Stimulated activated CD4-positive, alpha-beta T cell treated with anti-CD3 and anti-CD28 coated beads, TNF-alpha, amount 100 ng/mL, for 4 hours (primary cell): ENCODE measurements around the gene CD2.
A peak's percentile ranks its signal among the peaks of the same experiment; 100 is the strongest.

Experiments used
- DNase-seq, 3 experiments: peaks; one replicate each; pipeline ENCODE4 v3.0.0-alpha.2; 2020; ENCODE audit warnings: low read depth in 3 of 3

Gene CD2

GRCh38 chr1:116760487-116760886 lies 6.3 kb downstream of the CD2 start:
- no peak for DNase-seq

- DNase-seq: no peak
Measured at GRCh38 chr1:116760996-116761665, 6.9 kb downstream of the CD2 start.

- no peak for DNase-seq
Measured at GRCh38 chr1:116762281-116762680, 8.1 kb downstream of the CD2 start.

GRCh38 chr1:116762781-116763115 lies 8.5 kb downstream of the CD2 start:
- no peak for DNase-seq

- DNase-seq: no peak
Measured at GRCh38 chr1:116763116-116763786, 9.0 kb downstream of the CD2 start.

GRCh38 chr1:116763787-116764465 lies 9.7 kb downstream of the CD2 start:
- no peak for DNase-seq

- DNase-seq: no peak
Measured at GRCh38 chr1:116764466-116764898, 10.3 kb downstream of the CD2 start.

- DNase-seq: no peak
Measured at GRCh38 chr1:116764906-116765862, 11.0 kb downstream of the CD2 start.

GRCh38 chr1:116765962-116766361 lies 11.7 kb downstream of the CD2 start:
- DNase-seq: no peak

- no peak for DNase-seq
Measured at GRCh38 chr1:116766616-116767469, 12.6 kb downstream of the CD2 start.

GRCh38 chr1:116767782-116768382 lies 13.7 kb downstream of the CD2 start:
- DNase-seq: no peak

- DNase-seq: no peak
Measured at GRCh38 chr1:116768416-116769103, 14.3 kb downstream of the CD2 start.

GRCh38 chr1:116769104-116769452 lies 14.8 kb downstream of the CD2 start:
- DNase-seq: no peak

- DNase-seq: peak in 1 of 3 experiments; percentile 66
Measured at GRCh38 chr1:116769561-116769977, 15.3 kb downstream of the CD2 start.

GRCh38 chr1:116769994-116770393 lies 15.8 kb downstream of the CD2 start:
- DNase-seq: no peak

GRCh38 chr1:116770625-116771024 lies 16.4 kb downstream of the CD2 start:
- no peak for DNase-seq

- DNase-seq: no peak
Measured at GRCh38 chr1:116771997-116772647, 17.9 kb downstream of the CD2 start.

- DNase-seq: no peak
Measured at GRCh38 chr1:116772648-116773045, 18.4 kb downstream of the CD2 start.

GRCh38 chr1:116775116-116775752 lies 21.0 kb downstream of the CD2 start:
- DNase-seq: no peak
